Endothelial cell of umbilical vein (primary cell): Measurements from ENCODE around the gene LHX3. TPM values are rescaled to one million over a fixed set of nuclear protein-coding genes. Genes with fewer than 3 reads are reported as not detected.

Experiments used
- BruUV-seq: library from RNA; stranded (reverse); fragments of 400-500 nt; replicated peaks from 2 replicates; lab custom pipeline; 2021; lab: Mats Ljungman, UMichigan
- CTCF ChIA-PET: fragments of 300-600, 350-600 bp; sonication (Branson Sonifier 250); formaldehyde crosslinking; loops from one replicate; lab custom pipeline; 2021; ENCODE audit warnings: antibody characterized with exemption, inconsistent platforms; lab: Charles Lee
- POLR2A ChIA-PET: fragments of 300-600, 350-600 bp; sonication (Branson Sonifier 250); formaldehyde crosslinking; loops from one replicate; lab custom pipeline; 2021; ENCODE audit warnings: antibody characterized with exemption, inconsistent platforms; lab: Charles Lee
- DNase-seq: peaks from one replicate; pipeline ENCODE4 v3.0.0-alpha.2; 2011; ENCODE audit warnings: low read depth, low spot score
- FAIRE-seq: peaks from 2 replicates; lab custom pipeline; 2011; peaks lifted over from hg19 to GRCh38; lab: Jason Lieb, UNC
- H2AFZ ChIP-seq: 2 replicates; pipeline ENCODE4 v1.6.0; 2012; ENCODE audit warnings: low read depth, low read length, control low read depth, inconsistent platforms
- H3K27ac ChIP-seq: 2 replicates; pipeline ENCODE4 v1.5.1; 2011; ENCODE audit warnings: low read depth, mild to moderate bottlenecking, control low read depth, low read length, moderate library complexity; ENCODE audit not compliant: insufficient read depth
- H3K27me3 ChIP-seq, 2 experiments: 2 replicates each; pipeline versions ENCODE4 v1.6.0 to v1.6.1; 2011; ENCODE audit warnings: low read length in 2 of 2, mixed read lengths in 1 of 2; ENCODE audit not compliant: control insufficient read depth in 2 of 2, insufficient read depth in 2 of 2
- H3K36me3 ChIP-seq, 2 experiments: 2 replicates in 1 of 2; 3 replicates in 1 of 2; pipeline ENCODE4 v1.5.1; 2011; ENCODE audit warnings: low read length in 2 of 2, mild to moderate bottlenecking in 1 of 2, moderate library complexity in 1 of 2; ENCODE audit not compliant: control insufficient read depth in 2 of 2, insufficient read depth in 2 of 2; ENCODE audit errors: extremely low read depth in 1 of 2
- H3K4me1 ChIP-seq: 3 replicates; pipeline ENCODE4 v1.5.1; 2011; ENCODE audit warnings: mild to moderate bottlenecking, low read length; ENCODE audit not compliant: control insufficient read depth, insufficient read depth; ENCODE audit errors: extremely low read depth
- H3K4me2 ChIP-seq: 2 replicates; pipeline ENCODE4 v1.6.1; 2011; ENCODE audit warnings: low read length, control low read depth, mixed read lengths; ENCODE audit not compliant: insufficient read depth
- H3K4me3 ChIP-seq, 3 experiments: fragments of 200-600 bp in 1 of 3; sonication (generic), shearing (Covaris generic) in 1 of 3; replicated peaks in 1 of 3; 2 replicates each; pipeline ENCODE4 v1.5.1; 2011 to 2016; ENCODE audit warnings: control low read depth in 3 of 3, low read length in 3 of 3, mild to moderate bottlenecking in 2 of 3, inconsistent platforms in 1 of 3, low read depth in 1 of 3, moderate library complexity in 1 of 3; ENCODE audit not compliant: insufficient read depth in 1 of 3
- H3K79me2 ChIP-seq: 2 replicates; pipeline ENCODE4 v1.6.0; 2012; ENCODE audit warnings: low read length, inconsistent platforms; ENCODE audit not compliant: control insufficient read depth, insufficient read depth
- H3K9ac ChIP-seq: replicated peaks from 2 replicates; pipeline ENCODE3; 2011; ENCODE audit warnings: low read length, control low read depth; ENCODE audit not compliant: insufficient read depth; ENCODE audit errors: extremely low read depth
- H3K9me1 ChIP-seq: replicated peaks from 3 replicates; pipeline ENCODE4 v1.6.0; 2011; ENCODE audit warnings: mild to moderate bottlenecking, low read length; ENCODE audit not compliant: control insufficient read depth, insufficient read depth; ENCODE audit errors: extremely low read depth
- H3K9me3 ChIP-seq: replicated peaks from 2 replicates; pipeline ENCODE4 v1.5.1; 2012; ENCODE audit warnings: low read length, inconsistent platforms; ENCODE audit not compliant: control insufficient read depth, insufficient read depth
- H4K20me1 ChIP-seq: replicated peaks from 2 replicates; pipeline ENCODE3; 2011; ENCODE audit warnings: mild to moderate bottlenecking, low read length; ENCODE audit not compliant: control insufficient read depth, insufficient read depth; ENCODE audit errors: extremely low read depth
- EZH2 ChIP-seq: IDR thresholded peaks from 2 replicates; pipeline ENCODE4 v1.6.1; 2012; ENCODE audit warnings: borderline replicate concordance, low read depth, mild to moderate bottlenecking, moderate library complexity, low read length, inconsistent platforms; ENCODE audit not compliant: severe bottlenecking
- FOS ChIP-seq: IDR thresholded peaks from 2 replicates; pipeline ENCODE4 v1.6.1; 2011; ENCODE audit warnings: mild to moderate bottlenecking, low read length, moderate library complexity, borderline replicate concordance; ENCODE audit not compliant: insufficient read depth
- GATA2 ChIP-seq: IDR thresholded peaks from 2 replicates; pipeline ENCODE4 v1.7.0; 2011; ENCODE audit warnings: low read depth, mild to moderate bottlenecking, moderate library complexity, mixed read lengths, low read length; ENCODE audit not compliant: insufficient read length, insufficient read depth
- JUN ChIP-seq: IDR thresholded peaks from 2 replicates; pipeline ENCODE4 v1.6.1; 2011; ENCODE audit warnings: borderline replicate concordance, low read depth; ENCODE audit not compliant: insufficient read length, insufficient read depth
- POLR2AphosphoS5 ChIP-seq: IDR thresholded peaks from 2 replicates; pipeline ENCODE4 v1.6.1; 2012; ENCODE audit warnings: low read depth, mild to moderate bottlenecking, control low read depth, low read length, moderate library complexity; ENCODE audit not compliant: insufficient read depth
- dilution Hi-C: fragments of 300-500 bp; cut with MboI; formaldehyde crosslinking; loops from one replicate; pipeline ENCODE4 v1.15.0; 2019; ENCODE audit warnings: low sequenced_read_pairs; ENCODE audit not compliant: extremely low pct_ligation_motif_present
- intact Hi-C: fragments of 100-400 bp; cut with micrococcal nuclease; formaldehyde crosslinking; loops from one replicate; pipeline ENCODE4 v1.10.0; 2022
- polyA plus RNA-seq, 4 experiments: library from polyadenylated mRNA; depleted of rRNA in 3 of 4; stranded (reverse) in 3 of 4; unstranded in 1 of 4; fragments of >200 nt; gene quantifications; 2 replicates each; pipeline versions ENCODE4 v1.2.1 to v1.2.3, GENCODE V29; 2011 to 2012; ENCODE audit warnings: missing spikeins in 1 of 4
- total RNA-seq: library from RNA; stranded (reverse); gene quantifications from 2 replicates; pipeline ENCODE4 v1.2.3, GENCODE V29; 2021
- TF ChIP-seq, protein P1 (sequence below): IDR thresholded peaks from 2 replicates; pipeline ENCODE4 v1.6.1; 2011; ENCODE audit not compliant: insufficient read depth, insufficient read length
- TF ChIP-seq, protein P2 (sequence below), 2 donors: IDR thresholded peaks; 1 replicate in 1 of 2; 2 replicates in 1 of 2; pipeline ENCODE4 v1.5.1; 2011; ENCODE audit warnings: low read length in 2 of 2, mild to moderate bottlenecking in 2 of 2, moderate library complexity in 2 of 2, control low read depth in 1 of 2, inconsistent platforms in 1 of 2, low read depth in 1 of 2; ENCODE audit not compliant: insufficient read depth in 1 of 2; ENCODE audit errors: extremely low read depth in 1 of 2

Gene LHX3
- total and polyA plus RNA-seq, 2 donors (not counting 3 experiments of a cell fraction or from before 2014, with no cell fraction given): not detected

DNA sequence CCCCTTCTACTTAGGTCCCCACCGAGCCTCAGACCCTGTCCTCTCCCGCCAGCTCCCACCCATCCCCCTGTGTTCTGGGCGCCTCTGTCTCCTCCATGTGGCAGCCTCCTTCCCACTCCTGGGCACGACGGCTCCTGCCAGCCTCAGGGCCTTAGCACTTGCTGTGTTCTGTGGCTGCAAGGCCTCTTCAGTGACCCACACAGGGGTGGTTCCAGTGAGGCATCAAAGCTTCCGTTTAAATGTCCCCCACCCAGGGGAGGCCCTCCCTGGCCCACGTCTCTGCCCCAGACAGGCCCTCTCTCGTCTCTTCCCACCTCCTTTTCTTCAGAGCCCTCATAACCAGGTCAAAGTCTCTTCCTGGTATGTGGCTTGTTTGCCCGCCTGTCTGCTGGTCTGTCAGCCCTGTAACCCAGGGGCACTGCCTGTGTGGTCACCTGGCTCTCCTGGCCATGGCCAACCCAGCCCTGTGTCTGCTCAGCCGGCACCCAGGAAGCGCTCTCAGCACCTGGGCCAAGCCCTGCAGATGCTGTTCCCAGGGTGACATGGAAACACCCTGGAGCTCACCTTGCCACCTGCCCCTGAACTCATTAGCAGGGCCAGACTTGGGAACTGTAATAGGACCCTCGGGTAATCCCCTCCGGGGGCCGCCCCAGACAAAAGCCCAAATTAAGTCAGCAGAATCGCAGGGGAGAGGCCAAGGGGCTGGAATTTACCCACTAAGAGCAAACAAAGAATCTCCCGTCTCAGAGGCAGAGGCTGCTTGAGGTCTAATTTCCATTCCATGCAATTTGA, 33.7 kb downstream of the LHX3 start:
- Histone ChIP-seq H3K4me1 (no peaks in the 10 kb centered on the region), H3K9ac (no peak overlapping the region), H3K27me3 (peaks cover 4% of the 10 kb centered on the region in 2 experiments), H3K4me2 (no peak overlapping the region), H3K4me3 (no peak overlapping the region), H3K27ac (no peak overlapping the region), H2AFZ (no peak overlapping the region), H3K9me3 (no peaks in the 10 kb centered on the region), H3K36me3 (no peaks in the 10 kb centered on the region), H4K20me1 (no peaks in the 10 kb centered on the region), H3K79me2 (no peaks in the 10 kb centered on the region), H3K9me1 (no peaks in the 10 kb centered on the region)
- BruUV-seq: no TSS peak
- POLR2A ChIA-PET: no interaction called here
- intact Hi-C loops: no loop called here
- dilution Hi-C loops: no loop called here
- DNase-seq: no peak
- no peak for FAIRE-seq
- CTCF ChIA-PET: interaction anchor here (0.6 to 2.2 kb wide), 14 partner anchors 8 to 116 kb away, joined by 3 to 16 read pairs (median 4); no protein-coding TSS in a partner anchor
- TF ChIP-seq EZH2 (no peak), GATA2 (no peak), POLR2AphosphoS5 (no peak), FOS (no peak), JUN (no peak)
- TF ChIP-seq, protein P1, sequence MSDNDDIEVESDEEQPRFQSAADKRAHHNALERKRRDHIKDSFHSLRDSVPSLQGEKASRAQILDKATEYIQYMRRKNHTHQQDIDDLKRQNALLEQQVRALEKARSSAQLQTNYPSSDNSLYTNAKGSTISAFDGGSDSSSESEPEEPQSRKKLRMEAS: no peak
- TF ChIP-seq, protein P2, sequence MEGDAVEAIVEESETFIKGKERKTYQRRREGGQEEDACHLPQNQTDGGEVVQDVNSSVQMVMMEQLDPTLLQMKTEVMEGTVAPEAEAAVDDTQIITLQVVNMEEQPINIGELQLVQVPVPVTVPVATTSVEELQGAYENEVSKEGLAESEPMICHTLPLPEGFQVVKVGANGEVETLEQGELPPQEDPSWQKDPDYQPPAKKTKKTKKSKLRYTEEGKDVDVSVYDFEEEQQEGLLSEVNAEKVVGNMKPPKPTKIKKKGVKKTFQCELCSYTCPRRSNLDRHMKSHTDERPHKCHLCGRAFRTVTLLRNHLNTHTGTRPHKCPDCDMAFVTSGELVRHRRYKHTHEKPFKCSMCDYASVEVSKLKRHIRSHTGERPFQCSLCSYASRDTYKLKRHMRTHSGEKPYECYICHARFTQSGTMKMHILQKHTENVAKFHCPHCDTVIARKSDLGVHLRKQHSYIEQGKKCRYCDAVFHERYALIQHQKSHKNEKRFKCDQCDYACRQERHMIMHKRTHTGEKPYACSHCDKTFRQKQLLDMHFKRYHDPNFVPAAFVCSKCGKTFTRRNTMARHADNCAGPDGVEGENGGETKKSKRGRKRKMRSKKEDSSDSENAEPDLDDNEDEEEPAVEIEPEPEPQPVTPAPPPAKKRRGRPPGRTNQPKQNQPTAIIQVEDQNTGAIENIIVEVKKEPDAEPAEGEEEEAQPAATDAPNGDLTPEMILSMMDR (IDR thresholded peaks at IDR 0.05; ENCODE audit: extremely low read depth in 1 of 2, insufficient read depth in 1 of 2, low read depth in 1 of 2, low read length in 2 of 2): no peak
